Neural crest cell (in vitro differentiated cells): ENCODE measurements around the gene ASIC2. TPM values are rescaled to one million over a fixed set of nuclear protein-coding genes. Genes with fewer than 3 reads are reported as not detected.

Experiments
- DNase-seq: peaks from one replicate; pipeline ENCODE4 v3.0.0; 2021; ENCODE audit warnings: low read depth, mixed read lengths, low spot score
- H3K27ac Mint-ChIP-seq: one replicate; pipeline ENCODE4 v1.8.0; 2021; ENCODE audit warnings: mild to moderate bottlenecking, mixed read lengths; ENCODE audit not compliant: unreplicated experiment
- H3K27me3 Mint-ChIP-seq: 2 replicates; pipeline ENCODE4 v1.8.0; 2021; ENCODE audit warnings: low read depth, mild to moderate bottlenecking, mixed read lengths
- H3K36me3 Mint-ChIP-seq: 2 replicates; pipeline ENCODE4 v1.8.0; 2021; ENCODE audit warnings: low read depth, mild to moderate bottlenecking, mixed read lengths
- H3K4me1 Mint-ChIP-seq: 2 replicates; pipeline ENCODE4 v1.8.0; 2021; ENCODE audit warnings: mixed read lengths
- H3K4me3 Mint-ChIP-seq: one replicate; pipeline ENCODE4 v1.8.0; 2021; ENCODE audit warnings: mild to moderate bottlenecking, mixed read lengths
- H3K9me3 Mint-ChIP-seq: 2 replicates; pipeline ENCODE4 v1.8.0; 2021; ENCODE audit warnings: mixed read lengths
- total RNA-seq: library from RNA; stranded (reverse); gene quantifications from 2 replicates; pipeline ENCODE4 v1.2.1, GENCODE V29; 2021
- TF ChIP-seq, protein P1 (sequence below): fragments of 200-600 bp; sonication (generic); conservative IDR thresholded peaks from 2 replicates; pipeline ENCODE4 v1.5.0; 2021; ENCODE audit warnings: antibody characterized with exemption, mild to moderate bottlenecking

The ASIC2 gene
- total RNA-seq, 1 donor from 2014 or later: 0.12 TPM

DNA sequence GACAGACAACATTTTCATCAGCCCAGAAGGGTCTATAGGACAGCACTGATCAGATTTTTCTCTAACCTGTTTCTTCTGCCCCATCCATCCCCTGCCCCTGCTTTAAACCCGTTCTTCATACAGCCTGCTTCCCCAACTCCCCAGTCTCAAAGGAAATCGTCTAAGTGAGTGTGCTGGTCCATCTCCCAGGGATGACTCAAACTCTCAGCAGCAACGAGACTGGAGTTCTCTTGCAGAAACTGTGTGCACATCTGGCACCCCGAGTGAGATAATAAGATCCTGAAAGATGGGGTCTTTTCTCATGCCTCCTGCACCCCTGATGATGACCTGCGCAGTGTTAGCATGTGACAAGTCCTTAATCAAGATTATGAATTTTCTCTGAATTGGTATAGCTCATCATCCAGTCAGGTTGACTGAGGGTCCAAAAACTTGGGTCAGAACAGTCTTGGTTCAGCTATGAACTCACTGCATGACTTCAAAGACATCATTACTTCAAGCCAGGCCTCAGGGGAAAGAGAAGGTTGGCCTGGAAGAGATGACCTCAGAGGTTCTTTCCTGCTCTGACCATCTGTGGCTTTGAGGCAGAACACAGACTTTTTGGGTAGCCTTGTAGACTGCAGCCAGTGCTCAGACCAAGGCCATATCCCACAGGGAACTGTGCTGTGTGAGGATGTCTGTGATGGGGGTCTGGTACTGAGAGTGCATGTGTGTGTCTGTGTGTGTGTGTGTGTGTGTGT is 183.6 kb downstream of the ASIC2 start:
- H3K36me3 Mint-ChIP-seq: no peaks in the 10 kb centered on the region
- TF ChIP-seq, protein P1, sequence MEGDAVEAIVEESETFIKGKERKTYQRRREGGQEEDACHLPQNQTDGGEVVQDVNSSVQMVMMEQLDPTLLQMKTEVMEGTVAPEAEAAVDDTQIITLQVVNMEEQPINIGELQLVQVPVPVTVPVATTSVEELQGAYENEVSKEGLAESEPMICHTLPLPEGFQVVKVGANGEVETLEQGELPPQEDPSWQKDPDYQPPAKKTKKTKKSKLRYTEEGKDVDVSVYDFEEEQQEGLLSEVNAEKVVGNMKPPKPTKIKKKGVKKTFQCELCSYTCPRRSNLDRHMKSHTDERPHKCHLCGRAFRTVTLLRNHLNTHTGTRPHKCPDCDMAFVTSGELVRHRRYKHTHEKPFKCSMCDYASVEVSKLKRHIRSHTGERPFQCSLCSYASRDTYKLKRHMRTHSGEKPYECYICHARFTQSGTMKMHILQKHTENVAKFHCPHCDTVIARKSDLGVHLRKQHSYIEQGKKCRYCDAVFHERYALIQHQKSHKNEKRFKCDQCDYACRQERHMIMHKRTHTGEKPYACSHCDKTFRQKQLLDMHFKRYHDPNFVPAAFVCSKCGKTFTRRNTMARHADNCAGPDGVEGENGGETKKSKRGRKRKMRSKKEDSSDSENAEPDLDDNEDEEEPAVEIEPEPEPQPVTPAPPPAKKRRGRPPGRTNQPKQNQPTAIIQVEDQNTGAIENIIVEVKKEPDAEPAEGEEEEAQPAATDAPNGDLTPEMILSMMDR: no peak
- DNase-seq: no peak
- no peaks in the 10 kb centered on the region for H3K4me1 Mint-ChIP-seq
- no peak overlapping the region for H3K27ac Mint-ChIP-seq
- peaks cover 6% of the 10 kb centered on the region for H3K9me3 Mint-ChIP-seq
- H3K27me3 Mint-ChIP-seq: peaks cover 25% of the 10 kb centered on the region
- no peak overlapping the region for H3K4me3 Mint-ChIP-seq

DNA sequence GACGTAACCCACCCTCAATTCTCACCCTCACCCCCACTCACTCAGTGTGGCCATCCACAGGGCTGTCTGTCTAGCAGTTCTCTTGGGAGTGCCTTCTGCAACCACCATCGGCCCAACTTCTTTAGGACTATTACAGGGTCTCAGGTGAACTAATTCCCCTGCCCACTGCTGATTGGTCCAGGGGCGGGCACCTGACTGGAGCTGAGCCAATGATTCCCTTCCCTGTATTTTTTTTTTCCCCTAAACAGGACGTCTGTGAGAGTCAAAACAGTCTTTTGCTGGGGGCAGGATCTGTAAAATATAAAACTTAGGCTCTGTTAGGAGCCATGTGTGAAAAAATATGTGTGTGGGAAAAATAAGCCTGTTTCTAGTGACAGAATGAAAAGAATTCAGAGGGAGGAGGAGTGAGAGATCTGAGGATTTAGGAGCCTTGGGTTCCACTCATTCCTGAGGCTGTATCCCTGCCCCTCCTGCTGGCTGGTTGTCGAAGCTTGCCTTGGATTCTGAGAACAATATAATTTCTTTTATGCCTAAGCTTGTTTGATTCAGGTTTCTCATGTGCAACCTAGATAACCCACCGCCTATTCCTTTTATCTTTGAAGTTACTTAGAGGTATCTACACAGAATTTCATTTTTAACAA is 186.4 kb downstream of the ASIC2 start:
- Mint-ChIP-seq H3K27ac (no peak overlapping the region), H3K36me3 (no peaks in the 10 kb centered on the region), H3K4me3 (no peak overlapping the region), H3K4me1 (no peaks in the 10 kb centered on the region), H3K27me3 (peaks cover 19% of the 10 kb centered on the region), H3K9me3 (peaks cover 6% of the 10 kb centered on the region)
- no peak for DNase-seq
- TF ChIP-seq, protein P1: no peak

GRCh38 chr17:33105911-33106310 is 187.2 kb downstream of the ASIC2 start:
- Mint-ChIP-seq H3K36me3 (no peaks in the 10 kb centered on the region), H3K4me1 (no peaks in the 10 kb centered on the region), H3K4me3 (no peak overlapping the region), H3K27ac (no peak overlapping the region), H3K27me3 (peaks cover 15% of the 10 kb centered on the region), H3K9me3 (peaks cover 6% of the 10 kb centered on the region)
- DNase-seq: no peak
- TF ChIP-seq, protein P1: no peak

- Mint-ChIP-seq H3K9me3 (no peaks in the 10 kb centered on the region), H3K4me1 (no peaks in the 10 kb centered on the region), H3K4me3 (no peak overlapping the region), H3K27me3 (peaks cover 27% of the 10 kb centered on the region), H3K36me3 (no peaks in the 10 kb centered on the region), H3K27ac (no peak overlapping the region)
- no peak for DNase-seq
- TF ChIP-seq, protein P1: no peak
Measured at GRCh38 chr17:33099906-33100305, 193.2 kb downstream of the ASIC2 start.

DNA sequence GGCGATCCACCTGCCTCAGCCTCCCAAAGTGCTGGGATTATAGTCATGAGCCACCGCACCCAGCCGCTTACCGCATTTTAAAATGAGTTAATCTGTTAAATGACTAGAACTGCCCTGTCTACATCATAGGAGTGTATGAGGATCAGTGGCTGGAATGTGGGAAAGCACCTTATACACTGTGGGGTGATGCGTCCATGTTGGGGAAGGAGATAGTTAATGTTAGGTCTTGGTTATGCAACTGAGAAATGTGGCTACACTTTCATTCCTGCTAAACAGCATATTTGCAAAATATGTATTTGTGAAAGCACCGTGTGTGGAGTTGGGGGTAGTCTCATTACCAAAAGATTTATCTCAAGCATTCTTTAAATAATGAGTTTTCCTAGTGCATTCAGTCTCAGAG is 193.8 kb downstream of the ASIC2 start:
- Mint-ChIP-seq H3K36me3 (no peaks in the 10 kb centered on the region), H3K4me1 (no peaks in the 10 kb centered on the region), H3K9me3 (no peaks in the 10 kb centered on the region), H3K27ac (no peak overlapping the region), H3K27me3 (peaks cover 32% of the 10 kb centered on the region), H3K4me3 (no peak overlapping the region)
- TF ChIP-seq, protein P1: no peak
- no peak for DNase-seq
